ENCODE data around the gene GPRIN3. TPM values are rescaled to one million over a fixed set of nuclear protein-coding genes. Genes with fewer than 3 reads are reported as not detected.

GPRIN3 gene
- total RNA-seq, 1 donor from 2014 or later, result 7.3 TPM

GRCh38 chr4:89196056-89196674 is 111.4 kb downstream of the GPRIN3 start:
- no peak for DNase-seq (ENCODE audit: low spot score)
- intact Hi-C loops (cut with DNase I), result no loop called here

GRCh38 chr4:89193843-89194242 is 113.8 kb downstream of the GPRIN3 start:
- intact Hi-C loops (cut with DNase I), result no loop called here
- DNase-seq (ENCODE audit: low spot score), result no peak

Other genes starting within 250 kb of the GPRIN3 start
- gene TIGD2, start 196.3 kb downstream of the GPRIN3 start, total RNA-seq, result 1.5 TPM